Measurements from ENCODE around the gene SAMD4B. TPM values are rescaled to one million over a fixed set of nuclear protein-coding genes. Genes with fewer than 3 reads are reported as not detected.

Gene SAMD4B
- total and polyA plus RNA-seq, 2 experiments from 2014 or later, result 54.8 to 61.0 TPM

DNA sequence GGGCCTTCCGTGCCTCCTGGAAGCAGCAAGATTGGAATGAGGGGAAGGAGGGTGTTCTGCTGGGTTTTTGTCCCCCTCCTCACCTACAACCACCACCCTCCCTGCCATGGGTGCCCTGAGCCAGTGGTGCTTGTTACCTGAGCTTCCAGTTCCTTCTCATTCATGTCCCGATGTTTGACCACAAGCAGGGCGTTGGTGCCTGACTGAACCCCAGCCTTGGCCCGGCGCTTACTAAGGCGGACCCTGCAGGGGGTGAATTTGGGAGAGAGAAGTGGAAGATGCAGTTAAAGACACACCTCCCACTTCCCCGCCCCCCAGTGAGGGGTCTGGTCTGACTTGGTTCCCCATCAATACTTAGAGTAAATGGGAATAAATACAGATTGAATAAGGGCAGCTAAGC, 44.3 kb downstream of the SAMD4B start:
- Histone ChIP-seq H3K79me2 (peaks cover 16% of the 10 kb centered on the region), H3K4me3 (no peak overlapping the region), H3K27ac (no peak overlapping the region), H3K9me2 (replicated peaks; ENCODE audit: insufficient read depth) (no peaks in the 10 kb centered on the region), H3K27me3 (no peaks in the 10 kb centered on the region), H3K4me2 (no peak overlapping the region), H3K9me3 (ENCODE audit: low read depth) (no peaks in the 10 kb centered on the region), H3K4me1 (ENCODE audit: insufficient read depth) (peaks cover 6% of the 10 kb centered on the region), H3K36me3 (replicated peaks; ENCODE audit: insufficient read depth, low read depth) (no peaks in the 10 kb centered on the region), H2AFZ (no peak overlapping the region), H4K20me1 (ENCODE audit: insufficient read depth, poor library complexity, severe bottlenecking) (no peaks in the 10 kb centered on the region)
- no peak for DNase-seq (ENCODE audit: low spot score)
- WGBS (ENCODE audit: low lambda C conversion rate, missing lambda C conversion rate), result 94% methylated on average over 7 of the region's 7 CpGs
- TF ChIP-seq EZH2 (IDR thresholded peaks at IDR 0.05; ENCODE audit: borderline replicate concordance), result no peak
- no peak for TF ChIP-seq EZH2phosphoT487 (IDR thresholded peaks at IDR 0.05; ENCODE audit: low read depth, severe bottlenecking, unreplicated experiment)
- TF ChIP-seq, protein P1, sequence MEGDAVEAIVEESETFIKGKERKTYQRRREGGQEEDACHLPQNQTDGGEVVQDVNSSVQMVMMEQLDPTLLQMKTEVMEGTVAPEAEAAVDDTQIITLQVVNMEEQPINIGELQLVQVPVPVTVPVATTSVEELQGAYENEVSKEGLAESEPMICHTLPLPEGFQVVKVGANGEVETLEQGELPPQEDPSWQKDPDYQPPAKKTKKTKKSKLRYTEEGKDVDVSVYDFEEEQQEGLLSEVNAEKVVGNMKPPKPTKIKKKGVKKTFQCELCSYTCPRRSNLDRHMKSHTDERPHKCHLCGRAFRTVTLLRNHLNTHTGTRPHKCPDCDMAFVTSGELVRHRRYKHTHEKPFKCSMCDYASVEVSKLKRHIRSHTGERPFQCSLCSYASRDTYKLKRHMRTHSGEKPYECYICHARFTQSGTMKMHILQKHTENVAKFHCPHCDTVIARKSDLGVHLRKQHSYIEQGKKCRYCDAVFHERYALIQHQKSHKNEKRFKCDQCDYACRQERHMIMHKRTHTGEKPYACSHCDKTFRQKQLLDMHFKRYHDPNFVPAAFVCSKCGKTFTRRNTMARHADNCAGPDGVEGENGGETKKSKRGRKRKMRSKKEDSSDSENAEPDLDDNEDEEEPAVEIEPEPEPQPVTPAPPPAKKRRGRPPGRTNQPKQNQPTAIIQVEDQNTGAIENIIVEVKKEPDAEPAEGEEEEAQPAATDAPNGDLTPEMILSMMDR (IDR thresholded peaks at IDR 0.05; ENCODE audit: poor library complexity), result no peak

DNA sequence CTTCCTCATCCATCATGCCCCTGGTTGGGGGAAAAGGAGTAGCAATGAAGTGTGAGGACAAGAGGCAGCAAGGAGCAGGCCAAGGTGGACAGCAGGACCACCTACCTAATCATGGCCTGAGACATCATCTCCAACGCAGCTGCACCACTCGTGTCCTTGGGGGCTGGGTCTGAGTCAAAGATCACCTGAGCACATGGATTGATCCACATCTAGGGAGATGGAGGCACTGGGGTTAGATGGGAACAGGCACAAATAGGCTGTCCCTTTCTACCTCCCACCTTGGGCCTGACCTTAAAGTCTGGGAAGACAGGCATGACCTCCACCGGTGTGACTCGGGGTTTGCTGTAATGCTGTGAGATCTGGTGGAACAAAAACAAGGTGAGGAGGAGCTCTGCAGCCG, 46.4 kb downstream of the SAMD4B start:
- no peak for DNase-seq (ENCODE audit: low spot score)
- Histone ChIP-seq H3K36me3 (replicated peaks; ENCODE audit: insufficient read depth, low read depth) (no peaks in the 10 kb centered on the region), H3K9me3 (ENCODE audit: low read depth) (no peaks in the 10 kb centered on the region), H3K4me1 (ENCODE audit: insufficient read depth) (peaks cover 15% of the 10 kb centered on the region), H3K27ac (no peak overlapping the region), H3K4me2 (no peak overlapping the region), H4K20me1 (ENCODE audit: insufficient read depth, poor library complexity, severe bottlenecking) (no peaks in the 10 kb centered on the region), H3K9me2 (replicated peaks; ENCODE audit: insufficient read depth) (no peaks in the 10 kb centered on the region), H2AFZ (no peak overlapping the region), H3K79me2 (peaks cover 37% of the 10 kb centered on the region), H3K27me3 (no peaks in the 10 kb centered on the region), H3K4me3 (no peak overlapping the region)
- WGBS (ENCODE audit: low lambda C conversion rate, missing lambda C conversion rate), result 96% methylated on average over 5 of the region's 5 CpGs
- TF ChIP-seq EZH2 (IDR thresholded peaks at IDR 0.05; ENCODE audit: borderline replicate concordance), result no peak
- TF ChIP-seq, protein P1 (IDR thresholded peaks at IDR 0.05; ENCODE audit: poor library complexity), result no peak
- no peak for TF ChIP-seq EZH2phosphoT487 (IDR thresholded peaks at IDR 0.05; ENCODE audit: low read depth, severe bottlenecking, unreplicated experiment)

DNA sequence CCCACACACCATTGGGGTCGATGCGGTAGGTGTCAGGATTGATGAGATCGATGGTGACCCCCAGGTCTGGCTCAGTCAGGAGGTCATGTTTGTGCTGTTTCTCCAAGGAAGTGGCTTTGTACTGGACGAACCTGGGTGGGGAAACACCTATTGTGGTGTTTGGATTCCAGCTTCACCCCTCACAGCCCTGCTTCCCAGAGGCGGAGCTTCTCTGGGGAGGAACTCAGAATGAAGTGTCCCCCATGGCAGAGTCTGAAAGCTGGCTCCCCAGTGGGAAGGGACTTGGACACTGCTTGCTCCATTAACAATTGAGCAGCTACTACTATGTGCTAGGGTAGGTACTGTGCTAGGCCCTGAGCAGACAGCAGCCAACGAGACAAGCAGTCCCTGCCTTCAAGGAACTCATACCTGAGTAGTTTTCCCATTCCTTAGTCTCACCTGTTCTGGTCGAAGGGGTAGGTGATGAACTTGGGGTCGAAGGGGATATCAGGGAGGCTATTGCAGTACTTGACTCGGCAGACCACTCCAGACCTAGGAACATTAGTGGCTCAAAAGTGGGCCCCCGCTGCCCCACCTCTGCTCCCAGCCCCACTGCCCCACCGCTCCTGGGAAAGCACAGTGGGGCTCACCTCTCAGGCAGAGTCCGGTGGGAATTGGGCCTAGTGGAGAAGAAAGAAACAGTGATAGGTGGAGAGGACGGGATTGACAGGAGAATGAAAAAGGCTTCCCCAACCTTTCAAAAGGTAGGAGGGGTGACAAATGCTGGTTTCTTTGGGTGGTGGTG, 47.6 kb downstream of the SAMD4B start:
- Histone ChIP-seq H3K36me3 (replicated peaks; ENCODE audit: insufficient read depth, low read depth) (no peaks in the 10 kb centered on the region), H3K4me3 (peak overlapping the region; percentile 42), H2AFZ (no peak overlapping the region), H3K4me2 (peak overlapping the region; percentile 91), H3K27ac (peak overlapping the region; percentile 97), H3K9me3 (ENCODE audit: low read depth) (no peaks in the 10 kb centered on the region), H3K79me2 (peaks cover 38% of the 10 kb centered on the region), H3K9me2 (replicated peaks; ENCODE audit: insufficient read depth) (no peaks in the 10 kb centered on the region), H4K20me1 (ENCODE audit: insufficient read depth, poor library complexity, severe bottlenecking) (no peaks in the 10 kb centered on the region), H3K27me3 (no peaks in the 10 kb centered on the region), H3K4me1 (ENCODE audit: insufficient read depth) (peaks cover 15% of the 10 kb centered on the region)
- TF ChIP-seq, protein P1 (IDR thresholded peaks at IDR 0.05; ENCODE audit: poor library complexity), result no peak
- no peak for TF ChIP-seq EZH2phosphoT487 (IDR thresholded peaks at IDR 0.05; ENCODE audit: low read depth, severe bottlenecking, unreplicated experiment)
- TF ChIP-seq EZH2 (IDR thresholded peaks at IDR 0.05; ENCODE audit: borderline replicate concordance), result no peak
- WGBS (ENCODE audit: low lambda C conversion rate, missing lambda C conversion rate), result 67% methylated on average over 13 of the region's 13 CpGs
- DNase-seq (ENCODE audit: low spot score), result no peak

Measured in hepatocyte (in vitro differentiated cells).